GM21360 (cell line): ENCODE measurements around the gene OR11A1.
"Not testable (repeated sequence)": the region's sequence is repeated elsewhere in the genome, so short reads cannot be mapped to it uniquely, and the experiment has no call there.

Experiments
- ATAC-seq: cut with Tn5 transposase; IDR thresholded peaks from one replicate; pipeline ENCODE4 v1.9.1; 2021; ENCODE audit warnings: mild to moderate bottlenecking, moderate library complexity; ENCODE audit not compliant: unreplicated experiment

OR11A1 gene

DNA sequence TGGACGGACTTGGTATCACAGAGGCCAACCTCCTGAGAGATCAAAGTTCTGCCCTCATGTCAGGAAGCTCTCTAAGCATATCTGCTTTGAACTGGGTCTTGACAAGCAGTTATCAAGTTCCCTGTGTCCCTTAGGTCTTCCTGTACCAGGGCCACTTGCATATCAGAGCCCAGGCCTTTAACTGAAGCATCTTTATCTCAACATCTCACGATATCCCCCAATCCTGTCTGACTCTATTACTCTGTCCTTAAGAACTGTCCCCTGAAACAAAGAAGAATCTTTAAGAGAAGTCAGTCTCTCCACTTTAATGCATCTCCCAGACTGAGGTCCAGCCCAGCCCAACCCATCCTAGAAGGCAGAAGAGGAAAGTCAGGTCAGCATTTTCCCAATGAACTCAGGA lies 22.7 kb upstream of the OR11A1 start:
- no peak for ATAC-seq

DNA sequence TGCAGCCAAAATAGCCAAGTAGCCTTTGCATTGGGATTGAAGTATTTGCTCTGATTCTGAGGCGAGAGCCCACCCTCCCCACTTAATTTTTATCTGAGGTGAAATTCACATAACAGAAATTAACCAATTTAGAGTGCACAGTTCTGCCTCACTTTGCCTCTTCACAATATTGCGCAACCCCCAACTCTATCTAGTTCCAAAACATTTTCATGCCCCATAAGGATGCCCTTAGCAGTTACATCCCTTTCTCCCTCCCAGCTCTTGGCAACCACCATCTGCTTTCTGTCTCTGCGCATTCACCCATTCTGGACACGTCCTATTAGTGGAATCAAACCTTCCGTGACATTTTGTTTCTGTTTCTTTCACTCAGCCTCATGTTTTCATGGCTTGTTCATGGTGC lies 21.9 kb upstream of the OR11A1 start:
- ATAC-seq = no peak

DNA sequence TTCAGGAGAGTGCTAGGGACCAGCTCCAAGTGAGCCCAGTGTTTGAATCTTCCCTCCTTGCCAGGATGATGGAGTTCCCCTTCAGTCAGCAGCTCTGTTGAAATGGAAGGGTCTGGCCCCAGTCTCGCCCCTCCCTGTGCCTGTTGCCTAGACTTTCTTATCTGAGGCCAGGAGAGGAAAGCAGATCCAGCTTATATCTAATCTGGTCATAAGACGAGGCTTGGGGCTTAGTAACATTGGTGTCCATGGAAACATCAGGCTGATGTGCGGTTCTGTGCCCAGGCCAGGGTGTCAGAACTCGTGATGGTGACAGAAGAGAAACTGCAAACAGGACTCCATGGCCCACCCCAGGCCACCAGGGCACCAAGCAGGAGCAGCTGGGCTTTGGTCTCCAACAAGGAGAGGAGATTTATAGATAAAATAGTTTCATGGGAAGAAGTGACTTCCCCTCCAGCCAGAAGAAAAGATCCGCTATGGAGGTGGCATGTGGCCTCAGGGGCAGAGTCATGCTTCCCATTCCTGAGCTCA lies 21.1 kb upstream of the OR11A1 start:
- no peak for ATAC-seq

DNA sequence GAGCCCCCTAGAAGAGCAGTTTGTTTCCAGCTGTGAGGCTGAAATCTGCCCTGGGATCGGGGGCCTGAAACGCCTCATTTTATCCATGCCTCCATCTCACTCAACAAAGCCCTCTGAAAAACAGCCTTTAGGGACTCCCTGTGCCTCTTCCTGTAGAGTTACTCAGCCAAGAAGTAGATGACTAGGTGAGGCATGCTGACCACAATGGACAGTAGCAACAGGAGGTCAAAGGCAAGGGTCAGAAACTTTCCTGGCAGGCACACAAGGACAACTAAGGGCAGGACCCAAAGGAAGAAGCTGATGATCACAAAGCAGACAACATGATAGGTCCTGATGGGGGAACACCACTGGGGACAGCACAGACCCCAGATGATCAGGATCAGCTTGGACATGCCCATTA lies 18.1 kb upstream of the OR11A1 start:
- ATAC-seq = no peak

DNA sequence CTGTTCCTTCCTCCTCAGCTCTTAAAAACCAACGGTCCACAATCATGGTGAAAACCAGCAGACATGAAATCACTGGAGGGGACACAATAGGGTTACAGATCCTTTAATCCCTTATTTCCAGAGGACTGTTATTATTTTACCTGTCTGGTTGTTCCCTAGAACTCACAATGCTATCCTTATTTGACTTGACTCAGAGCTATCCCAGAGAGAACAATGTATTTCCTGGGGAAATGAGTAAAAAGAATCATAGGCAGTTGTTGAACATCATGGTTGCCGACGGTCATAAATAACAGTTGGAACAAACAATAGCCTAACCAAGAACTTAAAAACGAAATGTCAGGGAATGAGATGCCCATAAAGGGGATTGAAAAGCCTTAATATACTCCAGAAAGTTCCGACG lies 9.4 kb upstream of the OR11A1 start:
- no peak for ATAC-seq

DNA sequence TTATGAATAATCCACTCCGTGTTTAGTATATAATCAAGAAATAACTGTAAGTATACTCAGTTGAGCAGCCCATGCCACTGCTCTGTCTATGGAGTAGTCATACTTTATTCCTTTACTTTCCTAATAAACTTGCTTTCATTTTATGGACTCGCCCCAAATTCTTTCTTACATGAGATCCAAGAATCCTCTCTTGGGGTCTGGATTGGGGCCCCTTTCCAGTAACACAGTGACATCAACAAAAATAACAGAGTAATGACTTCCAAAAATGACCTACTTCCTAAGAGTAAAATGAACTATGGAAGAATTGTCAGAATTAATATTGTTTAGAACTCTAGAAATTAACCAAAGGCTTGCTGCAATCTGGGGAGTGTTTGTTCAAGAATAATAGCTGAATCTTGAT lies 8.9 kb upstream of the OR11A1 start:
- ATAC-seq = no peak

DNA sequence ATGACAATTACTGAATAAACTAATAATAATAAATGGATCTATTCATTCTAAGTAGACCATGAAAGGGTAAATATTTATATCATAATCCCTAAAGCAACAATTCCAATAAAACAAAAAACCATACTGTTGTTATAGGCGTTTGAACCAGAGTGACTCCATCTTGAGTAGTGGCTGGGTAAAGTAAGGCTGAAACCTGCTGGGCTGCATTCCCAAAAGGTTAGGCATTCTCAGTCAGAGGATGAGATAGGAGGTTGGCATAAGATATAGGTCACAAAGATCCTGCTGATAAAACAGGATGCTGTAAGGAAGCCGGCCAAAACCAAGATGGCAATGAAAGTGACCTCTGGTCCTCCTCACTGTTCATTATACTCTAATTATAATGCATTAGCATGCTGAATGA lies 8.4 kb upstream of the OR11A1 start:
- no peak for ATAC-seq

DNA sequence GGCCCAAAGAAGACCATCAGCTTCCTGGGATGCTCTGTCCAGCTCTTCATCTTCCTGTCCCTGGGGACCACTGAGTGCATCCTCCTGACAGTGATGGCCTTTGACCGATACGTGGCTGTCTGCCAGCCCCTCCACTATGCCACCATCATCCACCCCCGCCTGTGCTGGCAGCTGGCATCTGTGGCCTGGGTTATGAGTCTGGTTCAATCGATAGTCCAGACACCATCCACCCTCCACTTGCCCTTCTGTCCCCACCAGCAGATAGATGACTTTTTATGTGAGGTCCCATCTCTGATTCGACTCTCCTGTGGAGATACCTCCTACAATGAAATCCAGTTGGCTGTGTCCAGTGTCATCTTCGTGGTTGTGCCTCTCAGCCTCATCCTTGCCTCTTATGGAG lies 5.2 kb upstream of the OR11A1 start:
- no peak for ATAC-seq

DNA sequence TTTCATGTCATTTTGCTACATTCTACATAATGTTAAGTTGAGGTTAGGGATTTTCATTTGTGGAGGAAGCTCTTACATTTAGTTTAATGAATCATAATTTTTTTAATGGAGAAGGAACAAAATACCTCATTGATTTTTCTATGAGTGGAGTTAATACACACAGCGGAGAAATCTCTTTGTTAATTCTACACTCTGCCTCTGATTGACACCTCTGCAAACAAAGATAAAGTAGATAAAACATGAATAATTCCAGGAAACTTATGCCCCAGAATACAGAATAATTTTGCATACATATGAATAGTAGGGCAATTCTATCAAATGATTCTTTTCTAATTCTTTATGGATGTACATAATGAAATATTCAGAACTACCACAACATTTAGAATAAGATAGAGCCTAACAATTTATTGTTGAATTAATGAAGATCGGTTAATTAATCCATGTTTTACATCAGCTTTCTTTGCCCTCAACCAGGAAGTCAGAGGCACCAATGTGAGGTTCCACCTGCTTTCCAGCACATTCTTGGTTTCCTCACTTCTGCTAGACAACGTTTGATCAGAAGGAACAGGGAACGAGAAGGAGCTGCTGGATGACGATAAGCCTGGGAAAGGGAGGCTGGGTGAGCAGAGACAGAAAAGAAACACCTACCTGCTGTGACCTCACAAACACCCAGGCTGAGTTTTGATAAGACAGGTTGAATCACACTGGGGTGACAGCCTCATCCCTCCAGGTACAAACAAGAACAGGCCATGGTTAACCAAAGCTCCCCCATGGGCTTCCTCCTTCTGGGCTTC lies 4.3 kb upstream of the OR11A1 start:
- ATAC-seq = no peak

DNA sequence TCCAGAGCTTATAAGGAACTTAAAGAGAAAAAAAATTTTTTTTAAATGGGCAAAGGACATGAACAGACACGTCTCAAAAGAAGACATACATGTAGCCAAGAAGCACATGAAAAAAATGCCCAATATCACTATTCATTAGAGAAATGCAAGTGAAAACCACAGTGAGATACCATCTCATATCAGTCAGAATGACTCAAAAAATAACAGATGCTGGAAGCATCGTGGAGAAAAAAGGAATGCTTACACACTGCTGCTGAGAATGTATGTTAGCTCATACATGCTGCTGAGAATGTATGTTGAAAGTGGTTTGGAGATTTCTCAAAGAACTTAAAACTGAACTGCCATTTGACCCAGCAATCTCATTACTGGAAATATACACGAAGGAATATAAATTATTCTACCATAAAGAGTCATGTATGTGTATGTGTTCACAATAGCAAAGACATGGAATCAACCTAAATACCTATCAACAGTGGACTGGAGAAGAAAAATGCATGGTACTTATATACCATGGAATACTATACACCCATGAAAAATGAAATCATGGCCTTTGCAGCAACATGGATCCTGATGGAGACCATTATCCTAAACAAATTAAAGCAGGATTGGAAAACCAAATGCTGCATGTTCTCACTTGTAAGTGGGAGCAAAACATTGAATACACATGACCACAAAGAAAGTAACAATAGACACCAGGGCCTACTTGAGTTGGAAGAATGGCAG lies 5.2 kb downstream of the OR11A1 start:
- ATAC-seq = no peak

DNA sequence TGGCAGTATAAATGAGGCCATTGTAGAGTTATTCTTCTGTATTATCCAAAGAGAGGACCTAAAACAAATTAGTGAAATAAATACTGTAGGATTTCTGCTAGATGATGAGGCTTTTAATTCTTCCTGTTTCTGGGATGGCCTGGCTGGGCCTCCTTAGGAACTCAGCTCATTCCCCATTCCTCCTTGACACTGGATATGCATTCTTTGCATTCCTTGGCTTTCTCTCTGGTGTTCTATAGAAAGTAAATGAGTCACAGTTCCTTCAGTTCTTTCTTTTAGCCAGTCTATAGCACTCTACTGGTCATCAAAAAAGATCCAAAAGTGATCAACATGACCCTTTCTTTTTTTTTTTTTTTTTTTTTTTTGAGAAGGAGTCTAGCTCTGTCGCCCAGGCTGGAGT lies 9.2 kb downstream of the OR11A1 start:
- ATAC-seq = no peak

DNA sequence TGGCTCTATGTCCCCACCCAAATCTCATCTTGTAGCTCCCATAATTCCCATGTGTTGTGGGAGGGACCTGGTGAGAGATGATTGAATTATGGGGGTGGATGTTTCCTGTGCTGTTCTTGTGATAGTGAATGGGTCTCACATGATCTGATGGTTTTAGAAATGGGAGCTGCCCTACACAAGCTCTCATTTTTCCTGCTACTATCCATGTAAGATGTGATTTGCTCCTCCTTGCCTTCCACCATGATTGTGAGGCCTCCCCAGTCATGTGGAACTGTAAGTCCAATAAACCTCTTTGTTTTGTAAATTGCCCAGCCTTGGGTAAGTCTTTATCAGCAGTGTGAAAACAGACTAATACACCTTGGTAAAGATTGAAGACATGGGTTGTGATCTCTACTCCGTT lies 12.8 kb downstream of the OR11A1 start:
- ATAC-seq = not testable (repeated sequence)

DNA sequence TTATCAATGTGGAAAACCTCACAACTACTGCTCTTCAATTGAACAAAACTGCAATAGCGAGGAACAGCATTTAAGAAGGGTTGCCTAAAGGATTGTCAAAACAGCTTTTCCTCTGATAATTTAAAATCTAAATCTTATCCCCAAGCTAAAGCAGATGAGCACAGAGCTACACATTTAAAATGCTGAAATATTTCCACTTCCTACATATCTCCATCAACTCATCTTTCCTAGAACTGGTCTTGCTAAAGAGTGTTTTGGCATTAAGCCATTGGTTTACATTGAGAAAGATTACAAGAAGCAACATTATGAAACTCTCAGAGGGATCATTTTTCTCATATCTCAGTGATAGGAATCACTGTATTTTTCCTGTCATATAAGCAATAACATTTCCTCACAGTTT lies 14.2 kb downstream of the OR11A1 start:
- ATAC-seq = no peak

DNA sequence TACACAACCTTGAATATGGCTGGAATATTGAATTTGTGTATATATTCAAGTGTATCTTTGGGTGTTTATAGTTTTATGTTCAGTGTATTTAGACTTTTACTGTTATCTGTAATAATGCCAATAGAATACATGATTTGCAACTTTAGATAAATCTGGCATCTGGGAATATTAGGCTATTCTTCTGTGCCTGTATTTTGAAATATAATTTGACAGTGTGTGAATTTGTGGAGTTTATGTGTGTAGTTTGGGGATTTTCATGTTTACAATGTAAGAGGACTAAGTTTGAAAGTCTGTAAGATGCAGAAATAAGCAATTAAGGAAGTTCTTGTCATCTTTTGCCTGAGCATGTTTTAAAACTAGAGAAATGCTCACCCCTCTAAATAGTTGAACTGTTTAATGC lies 17.9 kb downstream of the OR11A1 start, which contains the start of gene OR10C1:
OR10C1 (plus strand) TSS at position 301 of the 400 bp plus-strand sequence. CDS start 710 bp downstream, outside the sequence.
- no peak for ATAC-seq

DNA sequence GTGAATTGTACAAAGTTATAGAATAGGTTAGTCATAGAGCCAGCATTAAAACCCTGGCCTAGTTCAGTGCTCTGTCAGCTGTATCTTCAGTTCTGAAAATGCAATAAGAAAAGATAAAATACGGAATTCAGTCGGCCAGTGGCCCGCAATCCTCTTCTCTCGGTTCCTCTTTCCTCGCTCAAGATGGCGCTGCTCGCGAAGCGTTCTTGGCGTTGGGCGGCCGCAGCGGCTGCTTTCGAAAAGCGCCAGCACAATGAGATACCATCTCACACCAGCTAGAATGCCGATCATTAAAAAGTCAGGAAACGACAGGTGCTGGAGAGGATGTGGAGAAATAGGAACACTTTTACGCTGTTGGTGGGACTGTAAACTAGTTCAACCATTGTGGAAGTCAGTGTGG lies 20.1 kb downstream of the OR11A1 start:
- not testable (repeated sequence) for ATAC-seq

DNA sequence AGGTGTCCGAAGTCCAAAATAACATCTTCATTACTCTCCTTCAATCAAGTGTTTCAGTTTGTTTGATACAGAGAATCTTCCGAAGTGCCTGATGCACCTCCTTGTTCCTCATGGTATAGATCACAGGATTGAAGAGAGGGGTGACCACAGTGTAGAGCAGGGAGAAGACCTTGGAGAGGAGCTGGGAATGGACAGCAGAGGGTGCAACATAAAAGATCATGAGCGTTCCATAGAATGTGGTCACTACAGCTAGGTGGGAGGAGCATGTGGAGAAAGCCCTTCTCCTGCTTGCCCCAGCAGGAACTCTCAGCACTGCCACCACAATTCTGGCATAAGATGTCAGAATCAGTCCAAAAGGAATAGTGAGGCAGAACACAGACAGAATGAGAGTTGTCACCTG lies 30.2 kb downstream of the OR11A1 start:
- no peak for ATAC-seq

DNA sequence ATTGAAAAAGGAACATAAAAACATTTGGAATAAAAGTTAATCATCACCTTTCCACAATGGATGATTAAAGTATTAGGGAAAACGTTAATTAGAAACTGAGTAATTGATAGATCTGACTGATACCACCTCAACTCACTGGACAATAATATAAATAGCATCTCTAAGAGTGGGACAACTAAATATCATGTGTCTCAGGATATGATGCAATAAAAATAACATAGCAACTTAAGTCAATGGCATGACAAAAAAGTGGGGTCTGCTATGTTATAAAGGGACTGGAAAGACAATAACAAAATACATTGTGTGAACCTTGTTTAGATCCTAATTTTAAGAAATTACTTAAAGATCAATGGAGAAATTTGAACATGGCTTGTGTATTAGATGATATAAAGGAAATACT lies 31.8 kb downstream of the OR11A1 start:
- no peak for ATAC-seq

DNA sequence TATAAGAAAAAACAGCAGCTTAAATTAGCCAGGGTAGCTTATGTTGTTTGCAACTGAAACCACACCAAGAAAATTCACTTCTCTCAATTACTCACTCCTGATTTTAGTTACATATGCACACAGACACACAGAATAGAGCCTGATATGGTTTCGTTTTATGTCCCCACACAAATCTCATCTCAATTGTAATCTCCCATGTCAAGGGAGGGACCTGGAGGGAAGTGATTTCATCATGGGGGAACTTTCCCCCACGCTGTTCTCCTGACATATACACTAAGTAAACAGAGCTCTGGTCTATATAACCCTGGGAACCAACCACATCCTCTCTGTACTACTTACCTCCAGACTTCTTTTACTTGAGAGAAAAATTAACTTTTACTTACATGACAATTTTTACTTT lies 32.3 kb downstream of the OR11A1 start:
- no peak for ATAC-seq

DNA sequence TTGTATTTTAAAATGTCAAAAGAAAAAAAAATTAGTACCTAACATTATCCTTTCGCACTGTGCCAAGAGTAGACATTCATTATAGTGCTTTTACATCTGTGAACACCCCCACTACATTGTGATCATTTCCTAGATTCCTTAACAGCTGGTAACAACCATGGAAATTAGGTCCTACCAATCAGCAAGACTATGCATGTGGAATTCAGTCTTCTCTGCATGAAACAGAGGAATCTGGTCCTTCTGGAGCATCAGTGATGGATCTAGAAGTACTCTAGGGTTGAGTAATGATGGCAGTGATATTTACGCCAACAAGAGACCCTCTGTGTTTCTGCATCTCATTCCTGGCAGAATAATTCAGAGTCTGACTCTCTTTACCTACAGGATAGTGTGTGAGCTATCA lies 32.7 kb downstream of the OR11A1 start:
- ATAC-seq = no peak

DNA sequence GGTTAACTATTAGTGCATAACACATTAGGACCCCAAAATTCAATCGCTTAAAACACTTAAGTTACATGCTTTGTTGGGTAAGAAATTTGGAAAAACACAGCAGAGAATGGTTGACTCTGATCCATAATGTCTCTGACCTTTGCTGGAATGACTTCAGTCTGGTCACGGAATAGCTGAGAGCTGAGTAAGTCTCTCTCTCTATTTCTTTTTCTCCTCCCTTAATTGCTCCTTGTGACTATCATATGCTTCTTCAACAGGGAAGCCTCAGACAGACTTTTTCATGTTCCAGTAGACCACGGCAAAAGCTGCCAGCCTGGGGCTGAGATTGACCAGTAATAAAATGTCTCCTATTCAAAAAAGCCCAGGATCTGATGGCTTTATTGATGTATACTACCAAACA lies 37.4 kb downstream of the OR11A1 start:
- no peak for ATAC-seq

DNA sequence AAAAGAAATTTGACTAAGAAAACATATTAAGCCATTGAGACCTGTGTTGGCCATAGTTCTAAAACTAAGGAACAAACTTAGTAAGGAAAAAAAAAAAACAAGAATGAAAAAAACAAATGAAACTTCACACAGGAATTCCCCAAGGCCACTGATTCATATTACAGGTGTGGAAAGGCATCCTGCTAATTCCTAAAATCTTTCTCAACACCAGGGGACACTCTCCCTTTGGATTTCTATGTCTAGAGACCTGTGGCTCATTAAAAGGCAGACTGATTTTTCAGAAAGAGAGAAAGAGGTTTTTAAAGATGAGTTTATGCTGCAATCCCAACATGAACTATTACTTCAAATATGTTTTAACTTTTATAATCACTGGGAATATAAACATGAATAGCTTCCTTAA lies 42.3 kb downstream of the OR11A1 start, which contains the start of gene OR12D1:
OR12D1 (plus strand) TSS at position 341 of the 400 bp plus-strand sequence.
- ATAC-seq = no peak

DNA sequence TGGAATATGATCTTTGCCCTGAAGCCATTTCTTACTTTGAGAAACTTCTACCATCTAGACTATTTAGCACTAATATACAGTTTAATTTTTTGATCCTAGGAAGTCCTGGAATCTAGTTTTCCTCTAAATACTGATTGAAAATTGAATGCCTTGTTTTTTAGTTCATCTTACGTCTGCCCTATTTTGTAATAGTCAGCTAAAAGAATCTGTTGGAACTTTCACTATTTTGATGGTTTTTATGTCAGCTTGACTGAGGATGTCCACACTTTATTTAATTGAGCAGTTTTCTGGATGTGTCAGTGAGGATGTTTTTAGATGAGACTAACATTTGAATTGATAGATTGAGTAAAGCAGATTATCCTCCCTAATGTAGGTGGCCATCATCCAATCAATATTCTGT lies 53.1 kb downstream of the OR11A1 start:
- no peak for ATAC-seq
